ENCODE results near the gene ST7.

DNA sequence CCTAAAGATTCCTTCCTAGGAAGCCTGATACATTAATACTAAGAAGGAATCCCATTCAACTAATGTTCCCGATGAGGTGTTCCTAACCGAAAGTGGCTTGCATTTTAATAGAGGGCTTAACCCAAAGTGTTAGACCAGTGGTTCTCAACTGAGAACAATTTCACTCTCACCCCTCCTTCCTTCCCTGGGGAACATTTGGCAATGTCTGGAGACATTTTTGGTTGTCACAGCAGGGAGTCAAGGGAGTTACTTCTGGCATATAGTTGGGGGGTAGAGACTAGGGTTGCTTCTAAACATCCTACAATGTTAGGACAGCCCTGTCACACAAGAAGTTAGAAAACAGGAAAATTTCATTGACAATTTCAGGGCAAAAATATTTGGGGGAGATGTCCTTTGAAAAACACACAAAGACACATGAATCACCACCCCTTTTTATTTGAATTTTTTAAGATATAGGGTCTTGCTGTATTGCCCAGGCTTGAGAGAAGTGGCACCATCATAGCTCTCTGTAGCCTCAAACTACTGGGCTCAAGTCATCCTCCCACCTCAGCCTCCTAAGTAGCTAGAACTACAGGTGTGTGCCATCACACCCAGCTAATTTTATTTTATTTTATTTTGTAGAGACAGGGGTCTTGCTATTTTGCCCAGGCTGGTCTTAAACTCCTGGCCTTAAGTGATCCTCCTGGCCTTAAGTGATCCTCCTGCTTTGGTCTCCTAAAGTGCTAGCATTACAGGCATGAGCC, 318.9 kb downstream of the ST7 start:
- TF ChIP-seq CTCF (IDR thresholded peaks at IDR 0.05) (no peak), ZFX (IDR thresholded peaks at IDR 0.05; ENCODE audit: borderline replicate concordance) (no peak)

Measured in 22Rv1 (cell line).